Measurements from ENCODE around the gene TOE1.

Gene TOE1

GRCh38 chr1:45326627-45327623, 13.0 kb upstream of the TOE1 start, which contains the start of gene HPDL:
Gene HPDL (plus strand): TSS chr1:45326895. CDS start chr1:45327149, 254 bp downstream.
- peak; percentile 87 for DNase-seq (ENCODE audit: low spot score)

- DNase-seq (ENCODE audit: low spot score) = peak; percentile 31
These were observed 12.1 kb upstream of the TOE1 start for GRCh38 chr1:45327644-45328515.

- DNase-seq (ENCODE audit: low spot score) = no peak
These were observed 11.3 kb upstream of the TOE1 start for GRCh38 chr1:45328680-45329079.

- DNase-seq (ENCODE audit: low spot score) = no peak
These were observed 10.5 kb upstream of the TOE1 start for GRCh38 chr1:45329445-45329844.

GRCh38 chr1:45331436-45332345, 8.3 kb upstream of the TOE1 start:
- DNase-seq (ENCODE audit: low spot score) = no peak

GRCh38 chr1:45332346-45332720, 7.6 kb upstream of the TOE1 start:
- no peak for DNase-seq (ENCODE audit: low spot score)

- DNase-seq (ENCODE audit: low spot score) = no peak
These were observed 5.4 kb upstream of the TOE1 start for GRCh38 chr1:45334308-45335245.

- no peak for DNase-seq (ENCODE audit: low spot score)
These were observed 4.1 kb upstream of the TOE1 start for GRCh38 chr1:45335855-45336324.

GRCh38 chr1:45337630-45338325, 2.2 kb upstream of the TOE1 start:
- DNase-seq (ENCODE audit: low spot score) = no peak

GRCh38 chr1:45340816-45341466, 971 bp downstream of the TOE1 start:
- peak; percentile 45 for DNase-seq (ENCODE audit: low spot score)

GRCh38 chr1:45344499-45344898, 4.5 kb downstream of the TOE1 start:
- no peak for DNase-seq (ENCODE audit: low spot score)

GRCh38 chr1:45345014-45345413, 5.0 kb downstream of the TOE1 start:
- no peak for DNase-seq (ENCODE audit: low spot score)

- DNase-seq (ENCODE audit: low spot score) = no peak
These were observed 6.5 kb downstream of the TOE1 start for GRCh38 chr1:45346473-45346872.

GRCh38 chr1:45348020-45348419, 8.1 kb downstream of the TOE1 start:
- no peak for DNase-seq (ENCODE audit: low spot score)

GRCh38 chr1:45348609-45348965, 8.6 kb downstream of the TOE1 start:
- DNase-seq (ENCODE audit: low spot score) = no peak

GRCh38 chr1:45348966-45349677, 9.2 kb downstream of the TOE1 start:
- no peak for DNase-seq (ENCODE audit: low spot score)

GRCh38 chr1:45351508-45351907, 11.5 kb downstream of the TOE1 start:
- DNase-seq (ENCODE audit: low spot score) = no peak

- no peak for DNase-seq (ENCODE audit: low spot score)
These were observed 13.7 kb downstream of the TOE1 start for GRCh38 chr1:45353685-45354084.

Measured in SK-N-DZ (cell line).